Caco-2 (cell line): ENCODE results near the gene GALNS. TPM values are rescaled to one million over a fixed set of nuclear protein-coding genes. Genes with fewer than 3 reads are reported as not detected.

Source experiments
- BruUV-seq: library from RNA; stranded (reverse); fragments of 400-500 nt; replicated peaks from 2 replicates; lab custom pipeline; 2021; lab: Mats Ljungman, UMichigan
- CTCF ChIA-PET: fragments of 300-600 bp; sonication (Branson Sonifier 250); formaldehyde crosslinking; loops from one replicate; lab custom pipeline; 2022; ENCODE audit warnings: antibody characterized with exemption; lab: Charles Lee
- POLR2A ChIA-PET: fragments of 300-600 bp; sonication (Branson Sonifier 250); formaldehyde crosslinking; loops from one replicate; lab custom pipeline; 2022; ENCODE audit warnings: antibody characterized with exemption; lab: Charles Lee
- DNase-seq, 2 experiments: peaks; one replicate each; pipeline versions ENCODE4 v3.0.0 to v3.0.0-alpha.2; 2020 to 2022
- H3K27me3 ChIP-seq: replicated peaks from 2 replicates; pipeline ENCODE4 v1.6.0; 2011; ENCODE audit warnings: low read length; ENCODE audit not compliant: control insufficient read depth, insufficient read depth
- H3K36me3 ChIP-seq: 2 replicates; pipeline ENCODE4 v1.5.1; 2011; ENCODE audit warnings: low read length; ENCODE audit not compliant: control insufficient read depth, insufficient read depth
- H3K4me1 ChIP-seq: fragments of 250-450 bp; sonication (Bioruptor Pico); 2 replicates; pipeline ENCODE4 v1.5.1; 2020; ENCODE audit warnings: mild to moderate bottlenecking
- H3K4me3 ChIP-seq: 2 replicates; pipeline ENCODE4 v1.5.1; 2011; ENCODE audit warnings: low read depth, mild to moderate bottlenecking, control low read depth, low read length
- H3K9me3 ChIP-seq: fragments of 250-450 bp; sonication (Bioruptor Pico); 2 replicates; pipeline ENCODE4 v1.5.1; 2020; ENCODE audit warnings: mild to moderate bottlenecking, moderate library complexity
- H3K27ac Mint-ChIP-seq: one replicate; pipeline ENCODE4 v1.8.0; 2022; ENCODE audit warnings: mixed read lengths; ENCODE audit not compliant: unreplicated experiment
- H3K27me3 Mint-ChIP-seq: one replicate; pipeline ENCODE4 v1.8.0; 2022; ENCODE audit warnings: mixed read lengths; ENCODE audit not compliant: insufficient read depth, unreplicated experiment
- H3K36me3 Mint-ChIP-seq: one replicate; pipeline ENCODE4 v1.8.0; 2022; ENCODE audit warnings: mild to moderate bottlenecking, mixed read lengths; ENCODE audit not compliant: insufficient read depth, unreplicated experiment
- H3K4me1 Mint-ChIP-seq: one replicate; pipeline ENCODE4 v1.8.0; 2022; ENCODE audit warnings: low read depth, mixed read lengths; ENCODE audit not compliant: unreplicated experiment
- H3K4me3 Mint-ChIP-seq: one replicate; pipeline ENCODE4 v1.8.0; 2022; ENCODE audit warnings: mild to moderate bottlenecking, moderate library complexity, mixed read lengths; ENCODE audit not compliant: unreplicated experiment
- H3K9me3 Mint-ChIP-seq: one replicate; pipeline ENCODE4 v1.8.0; 2022; ENCODE audit warnings: mixed read lengths; ENCODE audit not compliant: unreplicated experiment
- CTCF ChIP-seq, 2 experiments: fragments of 200-600 bp in 1 of 2; IDR thresholded peaks; 1 replicate in 1 of 2; 2 replicates in 1 of 2; pipeline versions ENCODE4 v1.5.1 to v1.8.0; 2011 to 2022; ENCODE audit warnings: antibody characterized with exemption in 1 of 2, control low read depth in 1 of 2, inconsistent platforms in 1 of 2, low read depth in 1 of 2, low read length in 1 of 2, mild to moderate bottlenecking in 1 of 2, moderate library complexity in 1 of 2; ENCODE audit not compliant: insufficient read depth in 1 of 2, severe bottlenecking in 1 of 2, unreplicated experiment in 1 of 2
- intact Hi-C: fragments of 100-400 bp; cut with micrococcal nuclease; formaldehyde crosslinking; loops from one replicate; pipeline ENCODE4 v1.10.0; 2022; ENCODE audit not compliant: unreplicated experiment
- total RNA-seq: library from RNA; stranded (reverse); gene quantifications from 2 replicates; pipeline ENCODE4 v1.2.3, GENCODE V29; 2022

The GALNS gene
- total RNA-seq, 1 experiment from 2014 or later = 57.8 TPM

- Mint-ChIP-seq H3K36me3 (peaks cover 55% of the 10 kb centered on the region), H3K27ac (no peak overlapping the region), H3K27me3 (no peaks in the 10 kb centered on the region), H3K4me1 (no peaks in the 10 kb centered on the region), H3K9me3 (no peaks in the 10 kb centered on the region), H3K4me3 (no peak overlapping the region)
- Histone ChIP-seq H3K4me3 (no peak overlapping the region), H3K27me3 (no peaks in the 10 kb centered on the region), H3K4me1 (peaks cover 5% of the 10 kb centered on the region), H3K9me3 (no peaks in the 10 kb centered on the region), H3K36me3 (no peaks in the 10 kb centered on the region)
- no peak for TF ChIP-seq CTCF (IDR thresholded peaks at IDR 0.05; ENCODE audit: insufficient read depth in 1 of 2, low read depth in 1 of 2, low read length in 1 of 2, severe bottlenecking in 1 of 2, unreplicated experiment in 1 of 2)
- ChIA-PET POLR2A (interaction anchor here (0.5 kb wide), 1 partner anchor 840 kb away, joined by 4 read pairs; no protein-coding TSS in a partner anchor), CTCF (interaction anchor here (1.0 kb wide), 1 partner anchor 41 kb away, joined by 3 read pairs; no protein-coding TSS in a partner anchor)
- BruUV-seq = no TSS peak
- intact Hi-C loops = loop anchor here (1.0 to 2.0 kb wide), 3 partner anchors 40 to 400 kb away; partner anchors contain the start of genes TRAPPC2L and ZNF778
- no peak for DNase-seq
Measured at GRCh38 chr16:88816736-88817535, 39.8 kb downstream of the GALNS start.

- Histone ChIP-seq H3K36me3 (no peaks in the 10 kb centered on the region), H3K9me3 (no peaks in the 10 kb centered on the region), H3K4me3 (no peak overlapping the region), H3K4me1 (peaks cover 5% of the 10 kb centered on the region), H3K27me3 (no peaks in the 10 kb centered on the region)
- H3K27me3 Mint-ChIP-seq = no peaks in the 10 kb centered on the region
- no peak overlapping the region for H3K4me3 Mint-ChIP-seq
- DNase-seq = peak in 1 of 2 experiments; percentile 79
- no peaks in the 10 kb centered on the region for H3K9me3 Mint-ChIP-seq
- intact Hi-C loops = loop anchor here (1.0 to 2.0 kb wide), 3 partner anchors 41 to 401 kb away; partner anchors contain the start of genes TRAPPC2L and ZNF778
- H3K27ac Mint-ChIP-seq = no peak overlapping the region
- peak; percentile 86 to 90 for TF ChIP-seq CTCF (IDR thresholded peaks at IDR 0.05; ENCODE audit: insufficient read depth in 1 of 2, low read depth in 1 of 2, low read length in 1 of 2, severe bottlenecking in 1 of 2, unreplicated experiment in 1 of 2)
- peaks cover 64% of the 10 kb centered on the region for H3K36me3 Mint-ChIP-seq
- POLR2A ChIA-PET = no interaction called here
- CTCF ChIA-PET = interaction anchor here (0.6 to 1.5 kb wide), 3 partner anchors 41 to 180 kb away, joined by 3 to 7 read pairs (median 4); partner anchors contain the start of genes GALNS and TRAPPC2L
- BruUV-seq = no TSS peak
- no peaks in the 10 kb centered on the region for H3K4me1 Mint-ChIP-seq
Measured at GRCh38 chr16:88815901-88816589, 40.7 kb downstream of the GALNS start.

- intact Hi-C loops = no loop called here
- ChIA-PET POLR2A (no interaction called here), CTCF (interaction anchor here (0.6 to 1.5 kb wide), 3 partner anchors 42 to 179 kb away, joined by 3 to 7 read pairs (median 4); partner anchors contain the start of genes GALNS and TRAPPC2L)
- no peaks in the 10 kb centered on the region for H3K4me1 Mint-ChIP-seq
- Histone ChIP-seq H3K27me3 (no peaks in the 10 kb centered on the region), H3K9me3 (no peaks in the 10 kb centered on the region), H3K4me1 (peaks cover 10% of the 10 kb centered on the region), H3K36me3 (peaks cover 2% of the 10 kb centered on the region), H3K4me3 (no peak overlapping the region)
- H3K36me3 Mint-ChIP-seq = peaks cover 72% of the 10 kb centered on the region
- no peak overlapping the region for H3K27ac Mint-ChIP-seq
- no peaks in the 10 kb centered on the region for H3K27me3 Mint-ChIP-seq
- H3K4me3 Mint-ChIP-seq = no peak overlapping the region
- no peak for TF ChIP-seq CTCF (IDR thresholded peaks at IDR 0.05; ENCODE audit: insufficient read depth in 1 of 2, low read depth in 1 of 2, low read length in 1 of 2, severe bottlenecking in 1 of 2, unreplicated experiment in 1 of 2)
- DNase-seq = no peak
- BruUV-seq = no TSS peak
- no peaks in the 10 kb centered on the region for H3K9me3 Mint-ChIP-seq
Measured at GRCh38 chr16:88815227-88815626, 41.5 kb downstream of the GALNS start.
